Keratinocyte (primary cell): ENCODE data around the gene SH3GLB1. TPM values are rescaled to one million over a fixed set of nuclear protein-coding genes. Genes with fewer than 3 reads are reported as not detected.

ENCODE experiments used
- DNase-seq: peaks from one replicate; pipeline ENCODE4 v3.0.0-alpha.2; 2011; ENCODE audit warnings: low read depth, missing footprints, low spot score
- FAIRE-seq: peaks from 2 replicates; lab custom pipeline; 2011; peaks lifted over from hg19 to GRCh38; lab: Jason Lieb, UNC
- H2AFZ ChIP-seq: 2 replicates; pipeline ENCODE4 v1.6.0; 2012; ENCODE audit warnings: low read length, control low read depth, inconsistent platforms; ENCODE audit not compliant: control insufficient read depth
- H3K27ac ChIP-seq: 2 replicates; pipeline ENCODE4 v1.5.1; 2011; ENCODE audit warnings: low read length; ENCODE audit not compliant: control insufficient read depth, insufficient read depth
- H3K27me3 ChIP-seq: 3 replicates; pipeline ENCODE4 v1.6.0; 2011; ENCODE audit warnings: low read length; ENCODE audit not compliant: control insufficient read depth, insufficient read depth; ENCODE audit errors: extremely low read depth
- H3K36me3 ChIP-seq, 2 experiments: 2 replicates in 1 of 2; 3 replicates in 1 of 2; pipeline ENCODE4 v1.5.1; 2011; ENCODE audit warnings: low read length in 2 of 2, mild to moderate bottlenecking in 1 of 2; ENCODE audit not compliant: control insufficient read depth in 2 of 2, insufficient read depth in 2 of 2; ENCODE audit errors: extremely low read depth in 1 of 2
- H3K4me1 ChIP-seq: 3 replicates; pipeline ENCODE4 v1.5.1; 2011; ENCODE audit warnings: low read length; ENCODE audit not compliant: control insufficient read depth, insufficient read depth; ENCODE audit errors: extremely low read depth
- H3K4me2 ChIP-seq: 3 replicates; pipeline ENCODE4 v1.6.0; 2011; ENCODE audit warnings: low read depth, low read length; ENCODE audit not compliant: control insufficient read depth, insufficient read depth; ENCODE audit errors: extremely low read depth
- H3K4me3 ChIP-seq, 3 experiments: fragments of 200-600 bp in 1 of 3; sonication (generic) in 1 of 3; 2 replicates in 2 of 3; 3 replicates in 1 of 3; pipeline ENCODE4 v1.5.1; 2011 to 2016; ENCODE audit warnings: low read length in 3 of 3, mild to moderate bottlenecking in 3 of 3, control low read depth in 2 of 3, inconsistent platforms in 1 of 3, low read depth in 1 of 3, mixed read lengths in 1 of 3, mixed run types in 1 of 3, moderate library complexity in 1 of 3; ENCODE audit not compliant: control insufficient read depth in 2 of 3, insufficient read depth in 2 of 3; ENCODE audit errors: extremely low read depth in 1 of 3
- H3K79me2 ChIP-seq: 2 replicates; pipeline ENCODE4 v1.6.0; 2012; ENCODE audit warnings: low read length; ENCODE audit not compliant: control insufficient read depth, insufficient read depth
- H3K9ac ChIP-seq: 3 replicates; pipeline ENCODE4 v1.6.0; 2011; ENCODE audit warnings: low read length; ENCODE audit not compliant: control insufficient read depth, insufficient read depth; ENCODE audit errors: extremely low read depth
- H3K9me1 ChIP-seq: 3 replicates; pipeline ENCODE4 v1.6.0; 2011; ENCODE audit warnings: low read length; ENCODE audit not compliant: control insufficient read depth, insufficient read depth; ENCODE audit errors: extremely low read depth
- H3K9me3 ChIP-seq: 2 replicates; pipeline ENCODE4 v1.5.1; 2012; ENCODE audit warnings: low read depth, low read length; ENCODE audit not compliant: control insufficient read depth
- H4K20me1 ChIP-seq: 3 replicates; pipeline ENCODE4 v1.6.0; 2011; ENCODE audit warnings: low read length; ENCODE audit not compliant: control insufficient read depth, insufficient read depth; ENCODE audit errors: extremely low read depth
- EZH2 ChIP-seq: IDR thresholded peaks from one replicate; pipeline ENCODE4 v1.6.1; 2012; ENCODE audit warnings: inconsistent platforms, mild to moderate bottlenecking, low read length, moderate library complexity
- dilution Hi-C: fragments of 300-500 bp; cut with MboI; formaldehyde crosslinking; loops from one replicate; pipeline ENCODE4 v1.7.0; 2020; ENCODE audit warnings: low sequenced_read_pairs; ENCODE audit not compliant: extremely low pct_ligation_motif_present
- polyA plus RNA-seq, 5 experiments: library from polyadenylated mRNA; depleted of rRNA in 3 of 5; stranded (reverse) in 3 of 5; stranded (forward) in 1 of 5; unstranded in 1 of 5; fragments of >200 nt; gene quantifications; 1 replicate in 1 of 5; 2 replicates in 3 of 5; 3 replicates in 1 of 5; pipeline versions ENCODE4 v1.2.1 to v1.2.3, GENCODE V29; 2011 to 2012; ENCODE audit warnings: missing spikeins in 2 of 5, low read depth in 1 of 5, low replicate concordance in 1 of 5
- TF ChIP-seq, protein P1 (sequence below), 3 experiments: IDR thresholded peaks in 1 of 3; conservative IDR thresholded peaks in 1 of 3; optimal IDR thresholded peaks in 1 of 3; 2 replicates in 2 of 3; 3 replicates in 1 of 3; pipeline versions ENCODE3 to v1.5.1; 2011; ENCODE audit warnings: low read length in 3 of 3, mild to moderate bottlenecking in 3 of 3, moderate library complexity in 2 of 3, control low read depth in 1 of 3, inconsistent platforms in 1 of 3; ENCODE audit not compliant: insufficient read depth in 2 of 3; ENCODE audit errors: extremely low read depth in 1 of 3

SH3GLB1 gene
- polyA plus RNA-seq, 1 donor (not counting 4 experiments of a cell fraction or from before 2014, with no cell fraction given) = 77.1 TPM

- Histone ChIP-seq H3K4me3 (peak overlapping the region in 2 of 3 experiments; percentile 41 to 43), H3K27me3 (no peaks in the 10 kb centered on the region), H3K27ac (peak overlapping the region; percentile 68), H3K9me3 (no peaks in the 10 kb centered on the region), H2AFZ (peak overlapping the region; percentile 32), H3K36me3 (no peaks in the 10 kb centered on the region), H3K79me2 (no peaks in the 10 kb centered on the region), H4K20me1 (no peaks in the 10 kb centered on the region), H3K4me1 (peaks cover 41% of the 10 kb centered on the region), H3K4me2 (peak overlapping the region; percentile 84), H3K9me1 (no peaks in the 10 kb centered on the region), H3K9ac (peak overlapping the region; percentile 20)
- dilution Hi-C loops = no loop called here
- peak; percentile 77 for DNase-seq
- peak; percentile 41 for FAIRE-seq
- TF ChIP-seq EZH2 = no peak
- TF ChIP-seq, protein P1, sequence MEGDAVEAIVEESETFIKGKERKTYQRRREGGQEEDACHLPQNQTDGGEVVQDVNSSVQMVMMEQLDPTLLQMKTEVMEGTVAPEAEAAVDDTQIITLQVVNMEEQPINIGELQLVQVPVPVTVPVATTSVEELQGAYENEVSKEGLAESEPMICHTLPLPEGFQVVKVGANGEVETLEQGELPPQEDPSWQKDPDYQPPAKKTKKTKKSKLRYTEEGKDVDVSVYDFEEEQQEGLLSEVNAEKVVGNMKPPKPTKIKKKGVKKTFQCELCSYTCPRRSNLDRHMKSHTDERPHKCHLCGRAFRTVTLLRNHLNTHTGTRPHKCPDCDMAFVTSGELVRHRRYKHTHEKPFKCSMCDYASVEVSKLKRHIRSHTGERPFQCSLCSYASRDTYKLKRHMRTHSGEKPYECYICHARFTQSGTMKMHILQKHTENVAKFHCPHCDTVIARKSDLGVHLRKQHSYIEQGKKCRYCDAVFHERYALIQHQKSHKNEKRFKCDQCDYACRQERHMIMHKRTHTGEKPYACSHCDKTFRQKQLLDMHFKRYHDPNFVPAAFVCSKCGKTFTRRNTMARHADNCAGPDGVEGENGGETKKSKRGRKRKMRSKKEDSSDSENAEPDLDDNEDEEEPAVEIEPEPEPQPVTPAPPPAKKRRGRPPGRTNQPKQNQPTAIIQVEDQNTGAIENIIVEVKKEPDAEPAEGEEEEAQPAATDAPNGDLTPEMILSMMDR (optimal IDR thresholded peaks at IDR 0.05 in 1 of 3, IDR thresholded peaks at IDR 0.05 in 1 of 3, conservative IDR thresholded peaks at IDR 0.05 in 1 of 3; ENCODE audit: extremely low read depth in 1 of 3, insufficient read depth in 2 of 3, low read length in 3 of 3) = no peak
Measured at GRCh38 chr1:86774305-86775295, 70.2 kb downstream of the SH3GLB1 start.

DNA sequence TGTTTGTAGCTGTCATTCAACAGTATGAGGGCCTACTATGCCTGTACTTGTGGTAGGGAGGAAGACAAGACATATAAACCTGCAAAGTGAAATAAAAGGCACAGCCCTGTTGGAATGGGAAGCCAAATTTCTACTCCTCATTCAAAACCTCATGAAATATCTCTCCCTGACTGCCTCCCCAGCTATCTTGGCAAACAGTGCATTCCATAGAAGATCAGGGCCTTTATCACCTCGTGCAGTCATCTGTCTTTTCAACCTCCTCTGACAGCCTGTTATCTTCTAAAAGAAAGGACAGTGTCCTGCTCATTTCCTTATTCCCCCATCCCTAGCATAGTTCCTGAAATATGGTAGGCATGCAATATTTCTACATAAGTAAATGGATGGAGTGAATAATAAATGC, 71.0 kb downstream of the SH3GLB1 start:
- Histone ChIP-seq H3K27ac (no peak overlapping the region), H3K9me3 (no peaks in the 10 kb centered on the region), H3K36me3 (no peaks in the 10 kb centered on the region), H3K9ac (no peak overlapping the region), H3K9me1 (no peaks in the 10 kb centered on the region), H3K4me3 (no peak overlapping the region), H3K4me1 (peaks cover 44% of the 10 kb centered on the region), H3K4me2 (no peak overlapping the region), H4K20me1 (no peaks in the 10 kb centered on the region), H3K27me3 (no peaks in the 10 kb centered on the region), H3K79me2 (no peaks in the 10 kb centered on the region), H2AFZ (no peak overlapping the region)
- dilution Hi-C loops = no loop called here
- TF ChIP-seq, protein P1 (optimal IDR thresholded peaks at IDR 0.05 in 1 of 3, IDR thresholded peaks at IDR 0.05 in 1 of 3, conservative IDR thresholded peaks at IDR 0.05 in 1 of 3; ENCODE audit: extremely low read depth in 1 of 3, insufficient read depth in 2 of 3, low read length in 3 of 3) = no peak
- no peak for TF ChIP-seq EZH2
- FAIRE-seq (no peak), DNase-seq (no peak)
